Esophagus muscularis mucosa (tissue), 4 donors: Measurements from ENCODE around the gene WNT3.

Source experiments
- EP300 ChIP-seq: sonication (generic); formaldehyde crosslinking; IDR thresholded peaks from one replicate; pipeline ENCODE4 v1.6.1; 2017; ENCODE audit warnings: antibody characterized with exemption
- POLR2A ChIP-seq: fragments of 450-650 bp; IDR thresholded peaks from one replicate; pipeline ENCODE4 v1.6.1; 2017; ENCODE audit warnings: antibody characterized with exemption, moderate library complexity, mild to moderate bottlenecking, low read depth
- TF ChIP-seq, protein P1 (sequence below), 3 experiments: fragments of 200-600 bp in 2 of 3; fragments of 450-650 bp in 1 of 3; sonication (generic) in 2 of 3; IDR thresholded peaks; one replicate each; pipeline ENCODE4 v1.5.1; 2017 to 2019; ENCODE audit warnings: antibody characterized with exemption in 3 of 3, mild to moderate bottlenecking in 2 of 3, moderate library complexity in 1 of 3

DNA sequence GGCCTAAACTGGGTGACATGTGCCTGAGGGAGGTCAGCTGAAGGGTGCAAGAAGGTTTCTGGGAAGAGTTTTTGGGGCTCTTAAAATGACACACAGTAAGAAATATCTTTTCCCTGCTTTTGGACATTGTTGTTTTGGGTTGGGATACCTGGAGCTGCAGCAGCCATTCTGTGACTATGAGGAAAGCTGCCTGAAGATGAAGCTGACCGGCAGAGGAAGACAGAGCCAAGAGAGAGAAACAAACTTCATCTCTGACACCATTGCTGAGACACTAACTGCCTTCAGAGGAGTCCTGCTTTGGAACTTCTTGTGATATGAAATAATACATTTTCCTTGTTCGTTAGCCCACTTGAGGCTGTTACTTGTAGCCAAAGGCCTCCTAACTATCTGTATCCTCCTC, 8.8 kb upstream of the WNT3 start:
- TF ChIP-seq, protein P1, sequence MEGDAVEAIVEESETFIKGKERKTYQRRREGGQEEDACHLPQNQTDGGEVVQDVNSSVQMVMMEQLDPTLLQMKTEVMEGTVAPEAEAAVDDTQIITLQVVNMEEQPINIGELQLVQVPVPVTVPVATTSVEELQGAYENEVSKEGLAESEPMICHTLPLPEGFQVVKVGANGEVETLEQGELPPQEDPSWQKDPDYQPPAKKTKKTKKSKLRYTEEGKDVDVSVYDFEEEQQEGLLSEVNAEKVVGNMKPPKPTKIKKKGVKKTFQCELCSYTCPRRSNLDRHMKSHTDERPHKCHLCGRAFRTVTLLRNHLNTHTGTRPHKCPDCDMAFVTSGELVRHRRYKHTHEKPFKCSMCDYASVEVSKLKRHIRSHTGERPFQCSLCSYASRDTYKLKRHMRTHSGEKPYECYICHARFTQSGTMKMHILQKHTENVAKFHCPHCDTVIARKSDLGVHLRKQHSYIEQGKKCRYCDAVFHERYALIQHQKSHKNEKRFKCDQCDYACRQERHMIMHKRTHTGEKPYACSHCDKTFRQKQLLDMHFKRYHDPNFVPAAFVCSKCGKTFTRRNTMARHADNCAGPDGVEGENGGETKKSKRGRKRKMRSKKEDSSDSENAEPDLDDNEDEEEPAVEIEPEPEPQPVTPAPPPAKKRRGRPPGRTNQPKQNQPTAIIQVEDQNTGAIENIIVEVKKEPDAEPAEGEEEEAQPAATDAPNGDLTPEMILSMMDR (IDR thresholded peaks at IDR 0.05): no peak
- TF ChIP-seq POLR2A (no peak), EP300 (no peak)
